NCI-H446 treated with DMSO at 0.1 percent for 48 hours (cell line): ENCODE results near the gene TLE2.
A peak's percentile ranks its signal among the peaks of the same experiment; 100 is the strongest.

ENCODE experiments used
- DNase-seq: peaks from one replicate; lab custom pipeline; 2025; lab: John Stamatoyannopoulos, UW

Gene TLE2

GRCh38 chr19:3036119-3036976 is 7.3 kb upstream of the TLE2 start:
- peak; percentile 96 for DNase-seq

GRCh38 chr19:3035542-3036118 is 6.5 kb upstream of the TLE2 start:
- peak; percentile 100 for DNase-seq

DNA sequence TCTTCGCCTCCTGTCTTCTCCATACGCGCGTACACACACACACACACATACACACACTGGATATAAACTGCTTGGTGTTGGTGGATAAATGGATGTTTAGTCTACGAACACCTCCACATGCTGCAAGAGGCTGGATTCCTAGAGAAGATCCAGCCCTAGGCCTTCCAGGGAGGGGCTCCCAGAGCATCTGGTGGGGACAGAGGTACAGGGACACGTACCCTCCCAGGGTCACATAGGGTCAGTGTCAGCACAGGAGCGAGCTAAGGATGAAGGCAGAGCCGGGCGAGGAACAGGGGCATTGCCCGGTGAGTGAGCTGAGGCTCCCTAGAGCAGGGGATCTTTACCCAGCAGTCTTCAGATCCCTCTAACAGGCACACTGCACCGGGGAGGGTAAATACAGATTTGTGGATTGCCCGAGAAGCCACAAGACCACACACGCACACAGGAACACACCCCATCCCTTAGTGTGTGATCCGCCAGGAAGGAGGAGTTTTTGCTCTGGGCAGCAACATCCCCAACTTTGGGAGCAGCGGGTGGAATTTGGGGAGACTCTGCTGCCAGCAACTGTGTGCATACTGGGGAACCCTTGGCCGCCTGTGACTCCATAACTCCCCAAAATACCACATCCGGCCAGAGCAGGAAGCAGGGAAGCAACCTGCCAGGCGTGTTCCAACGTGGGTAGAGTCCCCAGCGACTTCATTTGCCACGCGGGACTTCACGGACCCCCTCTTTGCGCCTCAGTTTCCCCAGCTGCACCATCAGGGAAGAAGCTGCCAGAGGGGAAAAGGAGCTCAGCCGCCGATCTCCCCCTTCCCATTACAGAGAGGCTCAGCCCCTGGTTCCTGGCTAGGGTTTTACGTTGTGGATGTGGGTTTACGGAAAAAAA is 5.8 kb upstream of the TLE2 start:
- no peak for DNase-seq

- DNase-seq, result no peak
Measured at GRCh38 chr19:3034406-3034655, 5.3 kb upstream of the TLE2 start.

- no peak for DNase-seq
Measured at GRCh38 chr19:3033595-3034405, 4.7 kb upstream of the TLE2 start.

- DNase-seq, result no peak
Measured at GRCh38 chr19:3031607-3031867, 2.5 kb upstream of the TLE2 start.

- DNase-seq, result no peak
Measured at GRCh38 chr19:3028305-3029064, 595 bp downstream of the TLE2 start.

DNA sequence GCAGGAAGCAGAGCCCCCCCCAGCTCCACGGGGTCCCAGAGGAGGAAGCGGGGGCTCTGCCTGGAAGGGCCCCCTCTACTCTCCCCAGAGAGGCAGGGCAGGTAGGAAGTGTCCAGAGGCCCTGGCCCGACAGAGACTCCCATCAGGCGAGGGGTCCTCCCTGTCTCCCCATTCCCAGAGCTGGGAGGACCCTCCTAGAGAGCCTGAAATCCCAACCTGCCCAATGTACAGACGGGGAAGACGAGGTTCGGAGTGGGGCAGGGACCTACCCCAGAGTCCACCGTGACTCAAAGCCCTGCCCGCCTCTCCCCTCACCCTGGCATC is 1.1 kb downstream of the TLE2 start:
- DNase-seq, result no peak

DNA sequence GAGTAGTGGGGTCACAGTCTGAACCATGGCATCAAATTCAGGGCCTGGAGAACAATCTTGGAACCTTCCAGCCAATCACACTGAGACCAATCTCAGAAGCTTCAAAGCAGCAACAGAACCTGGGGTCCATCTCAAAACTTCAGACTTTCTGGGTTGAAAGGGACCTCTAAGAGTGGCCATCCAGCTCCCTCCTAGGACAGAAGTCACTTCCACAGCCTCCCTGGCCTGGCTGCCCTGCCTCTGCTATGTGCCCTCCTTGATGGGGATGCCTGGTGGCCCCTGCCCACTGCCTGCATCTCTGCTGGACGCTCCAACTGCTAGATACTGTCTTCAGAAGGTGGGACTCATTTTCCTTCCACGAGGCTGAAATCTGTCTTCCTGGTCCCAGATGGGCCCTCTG is 1.8 kb downstream of the TLE2 start:
- no peak for DNase-seq

GRCh38 chr19:3026768-3027167 is 2.3 kb downstream of the TLE2 start:
- no peak for DNase-seq

GRCh38 chr19:3025549-3025886 is 3.6 kb downstream of the TLE2 start:
- no peak for DNase-seq

- DNase-seq, result no peak
Measured at GRCh38 chr19:3024870-3025548, 4.1 kb downstream of the TLE2 start.

DNA sequence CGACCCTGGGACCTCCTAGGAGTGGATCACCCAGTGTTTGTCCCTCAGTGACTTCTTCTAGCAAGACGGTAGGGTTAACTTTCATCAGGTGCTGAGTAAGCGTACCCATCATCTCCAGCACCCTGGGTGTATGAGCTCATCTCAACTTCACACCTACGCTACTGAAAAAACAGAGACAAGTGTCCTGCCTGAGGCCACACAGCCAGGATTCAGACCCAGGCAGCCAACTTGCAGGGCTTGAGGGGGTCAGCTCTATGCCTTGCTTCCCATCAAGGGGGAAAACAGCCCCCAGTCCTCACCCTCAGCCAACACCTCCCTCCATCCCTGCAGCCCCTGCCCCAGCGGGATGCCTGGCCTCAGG is 4.6 kb downstream of the TLE2 start:
- no peak for DNase-seq

- DNase-seq, result no peak
Measured at GRCh38 chr19:3020321-3020960, 8.6 kb downstream of the TLE2 start.

DNA sequence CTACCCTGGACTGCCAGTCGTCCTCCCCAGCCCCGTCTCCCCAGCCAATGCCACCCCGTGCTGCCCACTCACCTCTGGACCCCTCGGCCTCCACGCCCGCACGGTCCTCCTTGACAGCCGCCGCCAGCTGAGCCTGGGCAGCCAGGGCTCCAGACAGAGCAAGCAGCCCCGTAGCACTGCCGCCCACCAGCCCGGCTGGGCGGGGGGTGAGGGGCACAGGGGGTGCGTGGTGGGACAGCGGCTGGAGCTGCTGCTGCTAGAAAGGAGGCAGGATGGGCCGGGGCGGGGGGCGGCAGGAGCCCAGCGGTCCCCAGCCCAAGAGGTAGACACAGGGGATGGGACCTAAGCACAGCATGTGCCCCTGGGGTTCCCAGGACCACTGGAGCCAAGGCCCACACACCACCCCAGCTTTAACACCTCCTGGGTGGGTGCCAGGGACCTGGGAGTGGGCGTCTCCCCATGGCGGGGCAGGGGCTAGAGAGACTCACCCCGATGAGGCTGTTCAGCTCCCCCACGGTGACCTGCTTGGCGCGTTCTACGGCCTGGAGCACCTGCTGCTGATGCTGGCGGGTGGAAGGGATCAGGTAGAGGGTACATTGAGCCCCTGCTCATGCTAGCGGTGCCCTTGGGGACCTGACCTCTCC is 9.7 kb downstream of the TLE2 start:
- no peak for DNase-seq

DNA sequence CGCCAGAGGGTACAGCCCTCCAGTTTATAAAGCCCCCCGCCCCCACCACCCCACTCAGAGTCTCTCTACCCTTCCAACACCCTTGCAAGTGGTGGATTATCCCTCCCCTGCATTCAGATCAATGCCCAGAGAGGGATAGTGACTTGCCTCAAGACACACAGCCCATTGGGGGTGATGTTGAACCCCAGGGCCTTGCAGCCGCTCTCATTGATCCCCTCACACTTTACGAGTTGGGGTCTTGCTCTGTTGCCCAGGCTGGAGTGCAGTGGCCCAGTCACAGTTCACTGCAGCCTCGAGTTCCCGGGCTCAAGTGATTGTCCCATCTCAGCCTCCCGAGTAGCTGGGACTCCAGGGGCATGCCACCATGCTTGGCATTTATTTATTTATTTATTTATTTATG is 11.2 kb downstream of the TLE2 start:
- DNase-seq, result no peak

GRCh38 chr19:3015126-3016057 is 13.7 kb downstream of the TLE2 start:
- DNase-seq, result no peak

GRCh38 chr19:3014135-3014534 is 14.9 kb downstream of the TLE2 start:
- DNase-seq, result no peak

DNA sequence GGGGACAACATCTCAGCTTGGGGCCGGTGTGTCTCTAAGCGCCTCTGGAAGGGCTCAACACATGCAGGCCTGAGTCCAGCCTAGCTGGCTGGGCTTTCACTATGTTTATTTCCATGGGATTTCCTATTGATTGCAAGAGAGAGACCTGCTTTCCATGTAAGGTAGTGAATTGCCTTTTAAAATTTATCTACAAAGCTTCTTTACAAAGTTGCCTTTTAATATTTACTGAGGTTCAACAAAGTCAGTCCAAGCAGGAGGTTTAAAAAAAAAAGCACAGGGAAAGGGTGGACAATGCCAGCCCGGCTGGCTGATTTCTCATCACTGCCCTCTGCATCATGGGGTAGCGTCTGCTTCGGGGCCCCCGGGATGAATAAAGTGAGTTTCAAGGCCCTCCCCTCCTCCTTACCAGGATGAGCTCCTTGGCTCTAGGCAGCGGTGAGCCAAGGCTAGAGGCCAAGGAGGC is 15.8 kb downstream of the TLE2 start:
- DNase-seq, result no peak
